ENCODE results near the gene GMDS. TPM values are rescaled to one million over a fixed set of nuclear protein-coding genes. Genes with fewer than 3 reads are reported as not detected.

The GMDS gene
- total and polyA plus RNA-seq, 2 of the 4 experiments (the other 2 are of a cell fraction): 7.3 to 21.9 TPM

GRCh38 chr6:1812034-1812433, 433.4 kb downstream of the GMDS start:
- Histone ChIP-seq H2AK9ac (replicated peaks; ENCODE audit: low read depth, low read length, poor library complexity) (no peak overlapping the region), H4K8ac (ENCODE audit: low read depth in 2 of 2, low read length in 2 of 2) (no peak overlapping the region), H2BK20ac (ENCODE audit: low read depth, low read length) (no peak overlapping the region; the same call in 1 of the 2 replicates), H3K4me1 (ENCODE audit: control insufficient read depth, insufficient read depth, low read length) (peaks cover 2% of the 10 kb centered on the region), H3K9me1 (ENCODE audit: insufficient read depth, low read length) (no peaks in the 10 kb centered on the region), H3K36me3 (ENCODE audit: control insufficient read depth, insufficient read depth, low read length) (no peaks in the 10 kb centered on the region), H2AK5ac (ENCODE audit: low read depth, low read length) (no peak overlapping the region), H3K56ac (ENCODE audit: extremely low read depth, insufficient read depth, low read length) (no peak overlapping the region), H3K9me3 (ENCODE audit: control insufficient read depth, insufficient read depth, low read length) (no peaks in the 10 kb centered on the region), H3K4ac (ENCODE audit: low read depth, low read length) (no peak overlapping the region), H3K27ac (ENCODE audit: insufficient read depth, low read length) (no peak overlapping the region), H3K27me3 (ENCODE audit: control insufficient read depth, insufficient read depth, low read length) (no peaks in the 10 kb centered on the region), H4K91ac (ENCODE audit: insufficient read depth, low read depth, low read length) (no peak overlapping the region), H2AFZ (replicated peaks; ENCODE audit: low read length, poor library complexity) (no peak overlapping the region), H3K23ac (ENCODE audit: low read depth, low read length) (no peak overlapping the region), H2BK5ac (ENCODE audit: low read depth, low read length, poor library complexity, severe bottlenecking) (no peak overlapping the region), H4K5ac (ENCODE audit: low read depth, low read length) (no peak overlapping the region), H3K18ac (ENCODE audit: low read depth, low read length) (no peak overlapping the region), H3K4me2 (ENCODE audit: low read depth, low read length) (no peak overlapping the region), H2BK15ac (ENCODE audit: low read depth, low read length) (no peak overlapping the region), H3K14ac (replicated peaks; ENCODE audit: low read depth, low read length) (no peak overlapping the region), H3K4me3 (ENCODE audit: insufficient read depth, low read depth, low read length) (no peak overlapping the region), H3K9ac (ENCODE audit: low read depth, low read length) (no peak overlapping the region), H2BK120ac (ENCODE audit: low read depth, low read length) (no peak overlapping the region), H4K20me1 (ENCODE audit: insufficient read depth, low read length) (no peaks in the 10 kb centered on the region), H3K79me1 (ENCODE audit: low read depth in 1 of 2, low read length in 2 of 2) (no peaks in the 10 kb centered on the region)
- no peak for ATAC-seq (ENCODE audit: low read depth)
- intact Hi-C loops (cut with micrococcal nuclease) (no loop called here), dilution Hi-C loops (cut with HindIII; ENCODE audit: low sequenced_read_pairs, unreplicated experiment) (no loop called here), in situ Hi-C loops (cut with MboI; ENCODE audit: low sequenced_read_pairs) (no loop called here)
- 88% methylated on average over 3 of the region's 7 CpGs; no CpG with 5 or more reads in 1 of the 2 experiments for WGBS, 2 experiments (ENCODE audit: extremely low coverage in 2 of 2, insufficient read length in 1 of 2)
- CTCF ChIA-PET: no interaction called here
- TF ChIP-seq ELK1 (IDR thresholded peaks at IDR 0.05; ENCODE audit: borderline replicate concordance, low read depth, low read length): no peak
- TF ChIP-seq BHLHE40 (IDR thresholded peaks at IDR 0.05; ENCODE audit: low read depth, low read length): no peak
- TF ChIP-seq RAD21 (IDR thresholded peaks at IDR 0.05; ENCODE audit: low read length): no peak
- TF ChIP-seq MAZ (IDR thresholded peaks at IDR 0.05; ENCODE audit: borderline replicate concordance, low read depth, low read length): no peak
- TF ChIP-seq FOS (IDR thresholded peaks at IDR 0.05; ENCODE audit: low read depth, low read length): no peak
- TF ChIP-seq POLR2A (IDR thresholded peaks at IDR 0.05; ENCODE audit: low read depth, low read length): no peak
- no peak for TF ChIP-seq NFE2L2 (IDR thresholded peaks at IDR 0.05; ENCODE audit: low read depth, low read length)
- no peak for TF ChIP-seq CHD1 (IDR thresholded peaks at IDR 0.05; ENCODE audit: low read depth, low read length)
- no peak for TF ChIP-seq MXI1 (IDR thresholded peaks at IDR 0.05; ENCODE audit: borderline replicate concordance, low read depth, low read length)
- TF ChIP-seq, protein P1, sequence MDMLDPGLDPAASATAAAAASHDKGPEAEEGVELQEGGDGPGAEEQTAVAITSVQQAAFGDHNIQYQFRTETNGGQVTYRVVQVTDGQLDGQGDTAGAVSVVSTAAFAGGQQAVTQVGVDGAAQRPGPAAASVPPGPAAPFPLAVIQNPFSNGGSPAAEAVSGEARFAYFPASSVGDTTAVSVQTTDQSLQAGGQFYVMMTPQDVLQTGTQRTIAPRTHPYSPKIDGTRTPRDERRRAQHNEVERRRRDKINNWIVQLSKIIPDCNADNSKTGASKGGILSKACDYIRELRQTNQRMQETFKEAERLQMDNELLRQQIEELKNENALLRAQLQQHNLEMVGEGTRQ (IDR thresholded peaks at IDR 0.05; ENCODE audit: low read depth, low read length): no peak
- TF ChIP-seq RFX5 (IDR thresholded peaks at IDR 0.05; ENCODE audit: low read depth, low read length): no peak
- no peak for TF ChIP-seq CTCF (conservative IDR thresholded peaks at IDR 0.05; ENCODE audit: low read depth, low read length)
- TF ChIP-seq SMC3 (IDR thresholded peaks at IDR 0.05; ENCODE audit: low read depth, low read length): no peak
- TF ChIP-seq RCOR1 (IDR thresholded peaks at IDR 0.05; ENCODE audit: insufficient replicate concordance, low read length): no peak
- BruUV-seq (replicated peaks): no TSS peak
- POLR2A ChIA-PET (ENCODE audit: unreplicated experiment): no interaction called here
- DNase-seq: no peak
